Subcutaneous abdominal adipose tissue (tissue), 5 donors: ENCODE measurements around the gene FRMPD4.

Experiments used
- H3K27ac ChIP-seq: one replicate; pipeline ENCODE4 v1.7.0; 2013; ENCODE audit warnings: low read depth, mild to moderate bottlenecking, inconsistent platforms, low read length, moderate library complexity
- H3K27me3 ChIP-seq, 5 donors: one replicate each; pipeline ENCODE4 v1.7.0; 2013; ENCODE audit warnings: low read length in 5 of 5, inconsistent platforms in 1 of 5; ENCODE audit not compliant: control insufficient read depth in 5 of 5, insufficient read depth in 4 of 5
- H3K36me3 ChIP-seq, 5 donors: one replicate each; pipeline ENCODE4 v1.7.0; 2013; ENCODE audit warnings: low read length in 5 of 5; ENCODE audit not compliant: control insufficient read depth in 5 of 5, insufficient read depth in 5 of 5
- H3K4me1 ChIP-seq, 5 donors: one replicate each; pipeline ENCODE4 v1.7.0; 2013; ENCODE audit warnings: low read length in 5 of 5, mild to moderate bottlenecking in 3 of 5, moderate library complexity in 1 of 5; ENCODE audit not compliant: control insufficient read depth in 5 of 5, insufficient read depth in 5 of 5
- H3K4me3 ChIP-seq, 5 donors: one replicate each; pipeline ENCODE4 v1.7.0; 2013; ENCODE audit warnings: low read length in 5 of 5, low read depth in 1 of 5
- H3K9ac ChIP-seq, 5 donors: one replicate each; pipeline ENCODE4 v1.7.0; 2013; ENCODE audit warnings: low read length in 5 of 5, mild to moderate bottlenecking in 4 of 5, moderate library complexity in 3 of 5
- H3K9me3 ChIP-seq, 5 donors: one replicate each; pipeline ENCODE4 v1.7.0; 2013; ENCODE audit warnings: low read length in 5 of 5; ENCODE audit not compliant: control insufficient read depth in 5 of 5
- donor health status: healthy.
- donor health status: healthy.
- donor health status: healthy.
- donor health status: healthy.
- donor health status: healthy.

The FRMPD4 gene

GRCh38 chrX:12405306-12405705, 267.0 kb downstream of the FRMPD4 start:
- Histone ChIP-seq H3K9me3 (peaks cover 0 to 3% (median 0%) of the 10 kb centered on the region in 5 donors), H3K9ac (no peak overlapping the region), H3K27me3 (peaks cover 0 to 8% (median 0%) of the 10 kb centered on the region in 5 donors), H3K4me3 (no peak overlapping the region), H3K36me3 (no peaks in the 10 kb centered on the region), H3K4me1 (no peaks in the 10 kb centered on the region), H3K27ac (no peak overlapping the region)

GRCh38 chrX:12410523-12410922, 272.2 kb downstream of the FRMPD4 start:
- Histone ChIP-seq H3K27me3 (peaks cover 0 to 8% (median 2%) of the 10 kb centered on the region in 5 donors), H3K9me3 (no peaks in the 10 kb centered on the region)

GRCh38 chrX:12411831-12412230, 273.6 kb downstream of the FRMPD4 start:
- Histone ChIP-seq H3K9ac (no peak overlapping the region), H3K4me3 (no peak overlapping the region), H3K27ac (no peak overlapping the region), H3K36me3 (no peaks in the 10 kb centered on the region), H3K9me3 (no peaks in the 10 kb centered on the region), H3K4me1 (no peaks in the 10 kb centered on the region), H3K27me3 (peaks cover 0 to 8% (median 0%) of the 10 kb centered on the region in 5 donors)

More at GRCh38 chrX:12410523-12410922, 272.2 kb downstream of the FRMPD4 start:
- H3K4me1 ChIP-seq: no peaks in the 10 kb centered on the region
- H3K36me3 ChIP-seq: no peaks in the 10 kb centered on the region
- no peak overlapping the region for H3K4me3 ChIP-seq
- no peak overlapping the region for H3K9ac ChIP-seq
- no peak overlapping the region for H3K27ac ChIP-seq

GRCh38 chrX:12412561-12412960, 274.3 kb downstream of the FRMPD4 start:
- peaks cover 0 to 8% (median 0%) of the 10 kb centered on the region in 5 donors for H3K27me3 ChIP-seq
- H3K27ac ChIP-seq: no peak overlapping the region

GRCh38 chrX:12419591-12419990, 281.3 kb downstream of the FRMPD4 start:
- Histone ChIP-seq H3K4me1 (no peaks in the 10 kb centered on the region), H3K9ac (no peak overlapping the region), H3K36me3 (no peaks in the 10 kb centered on the region), H3K27ac (no peak overlapping the region), H3K9me3 (peaks cover 0 to 3% (median 0%) of the 10 kb centered on the region in 5 donors), H3K27me3 (peaks cover 0 to 5% (median 0%) of the 10 kb centered on the region in 5 donors), H3K4me3 (no peak overlapping the region)

More at GRCh38 chrX:12412561-12412960, 274.3 kb downstream of the FRMPD4 start:
- H3K9ac ChIP-seq: no peak overlapping the region
- H3K4me3 ChIP-seq: no peak overlapping the region
- H3K36me3 ChIP-seq: no peaks in the 10 kb centered on the region
- H3K9me3 ChIP-seq: no peaks in the 10 kb centered on the region
- H3K4me1 ChIP-seq: no peaks in the 10 kb centered on the region

GRCh38 chrX:12421918-12422317, 283.6 kb downstream of the FRMPD4 start:
- Histone ChIP-seq H3K4me1 (no peaks in the 10 kb centered on the region), H3K36me3 (no peaks in the 10 kb centered on the region), H3K4me3 (no peak overlapping the region), H3K27me3 (peaks cover 0 to 5% (median 0%) of the 10 kb centered on the region in 5 donors), H3K27ac (no peak overlapping the region), H3K9me3 (peaks cover 0 to 3% (median 0%) of the 10 kb centered on the region in 5 donors), H3K9ac (no peak overlapping the region)

GRCh38 chrX:12423346-12423745, 285.1 kb downstream of the FRMPD4 start:
- no peaks in the 10 kb centered on the region for H3K36me3 ChIP-seq
- no peak overlapping the region for H3K4me3 ChIP-seq
- no peak overlapping the region for H3K9ac ChIP-seq
- H3K9me3 ChIP-seq: peaks cover 0 to 3% (median 0%) of the 10 kb centered on the region in 5 donors
- H3K27me3 ChIP-seq: peaks cover 0 to 5% (median 0%) of the 10 kb centered on the region in 5 donors
- H3K27ac ChIP-seq: no peak overlapping the region
- no peaks in the 10 kb centered on the region for H3K4me1 ChIP-seq

GRCh38 chrX:12425496-12425895, 287.2 kb downstream of the FRMPD4 start:
- Histone ChIP-seq H3K36me3 (no peaks in the 10 kb centered on the region), H3K4me3 (no peak overlapping the region), H3K9me3 (no peaks in the 10 kb centered on the region)

GRCh38 chrX:12426420-12426819, 288.1 kb downstream of the FRMPD4 start:
- Histone ChIP-seq H3K9me3 (no peaks in the 10 kb centered on the region), H3K9ac (no peak overlapping the region), H3K4me1 (no peaks in the 10 kb centered on the region), H3K27ac (no peak overlapping the region), H3K36me3 (no peaks in the 10 kb centered on the region), H3K4me3 (no peak overlapping the region), H3K27me3 (peaks cover 0 to 2% (median 0%) of the 10 kb centered on the region in 5 donors)

More at GRCh38 chrX:12425496-12425895, 287.2 kb downstream of the FRMPD4 start:
- no peaks in the 10 kb centered on the region for H3K4me1 ChIP-seq
- no peak overlapping the region for H3K27ac ChIP-seq
- H3K27me3 ChIP-seq: peaks cover 0 to 4% (median 0%) of the 10 kb centered on the region in 5 donors
- H3K9ac ChIP-seq: no peak overlapping the region

- H3K4me1 ChIP-seq: no peaks in the 10 kb centered on the region
- no peak overlapping the region for H3K9ac ChIP-seq
- no peak overlapping the region for H3K4me3 ChIP-seq
- H3K36me3 ChIP-seq: no peaks in the 10 kb centered on the region
- H3K27ac ChIP-seq: no peak overlapping the region
- peaks cover 0 to 7% (median 3%) of the 10 kb centered on the region in 5 donors for H3K27me3 ChIP-seq
- peaks cover 0 to 3% (median 0%) of the 10 kb centered on the region in 5 donors for H3K9me3 ChIP-seq
Measured at GRCh38 chrX:12434493-12434892, 296.2 kb downstream of the FRMPD4 start.
